KMS-11 (cell line): Measurements from ENCODE around the gene REELD1.

Source experiments
- H2AFZ ChIP-seq: fragments of 200-600 bp; sonication (generic); 2 replicates; pipeline ENCODE4 v1.6.1; 2016; ENCODE audit warnings: antibody characterized with exemption, mixed run types, low read depth
- H3K27ac ChIP-seq: fragments of 200-600 bp; sonication (generic); 2 replicates; pipeline ENCODE4 v1.6.1; 2016; ENCODE audit warnings: mild to moderate bottlenecking, mixed run types
- H3K27me3 ChIP-seq: fragments of 200-600 bp; sonication (generic); 2 replicates; pipeline ENCODE4 v1.6.1; 2017; ENCODE audit warnings: mild to moderate bottlenecking, low read depth, mixed run types, moderate library complexity; ENCODE audit not compliant: insufficient read depth
- H3K36me3 ChIP-seq: fragments of 200-600 bp; sonication (generic); 2 replicates; pipeline ENCODE4 v1.6.1; 2017; ENCODE audit warnings: mild to moderate bottlenecking, mixed run types; ENCODE audit not compliant: insufficient read depth
- H3K4me1 ChIP-seq: fragments of 200-600 bp; sonication (generic); 2 replicates; pipeline ENCODE4 v1.6.1; 2016; ENCODE audit warnings: mild to moderate bottlenecking, low read depth, mixed run types; ENCODE audit not compliant: poor library complexity, severe bottlenecking
- H3K4me2 ChIP-seq: fragments of 200-600 bp; sonication (generic); 2 replicates; pipeline ENCODE4 v1.7.0; 2016; ENCODE audit warnings: mild to moderate bottlenecking, mixed run types
- H3K4me3 ChIP-seq: fragments of 200-600 bp; sonication (generic); IDR thresholded peaks from 2 replicates; pipeline ENCODE4 v1.6.1; 2017; ENCODE audit warnings: low read depth, low read length, mixed read lengths; ENCODE audit not compliant: insufficient read depth
- H3K79me2 ChIP-seq: fragments of 200-600 bp; sonication (generic); 2 replicates; pipeline ENCODE4 v1.6.1; 2016; ENCODE audit warnings: low read depth, mixed run types; ENCODE audit not compliant: insufficient read depth
- H3K9ac ChIP-seq: fragments of 200-600 bp; sonication (generic); 2 replicates; pipeline ENCODE4 v1.6.1; 2016; ENCODE audit warnings: mild to moderate bottlenecking, mixed run types
- H4K20me1 ChIP-seq: fragments of 200-600 bp; sonication (generic); 2 replicates; pipeline ENCODE4 v1.6.1; 2016; ENCODE audit warnings: mild to moderate bottlenecking, mixed run types; ENCODE audit not compliant: insufficient read depth
- CTCF ChIP-seq: fragments of 200-600 bp; sonication (generic); conservative IDR thresholded peaks from 2 replicates; pipeline ENCODE4 v1.6.1; 2017; ENCODE audit warnings: low read depth, mild to moderate bottlenecking, antibody characterized with exemption, low read length, moderate library complexity, mixed read lengths

The REELD1 gene

GRCh38 chr4:146190456-146190855 is 23.9 kb upstream of the REELD1 start:
- H4K20me1 ChIP-seq, result no peaks in the 10 kb centered on the region
- no peaks in the 10 kb centered on the region for H3K79me2 ChIP-seq
- no peak overlapping the region for H3K4me3 ChIP-seq
- H3K27ac ChIP-seq, result no peak overlapping the region
- H3K27me3 ChIP-seq, result no peaks in the 10 kb centered on the region
- no peaks in the 10 kb centered on the region for H3K4me1 ChIP-seq
- no peak overlapping the region for H3K4me2 ChIP-seq
- no peak overlapping the region for H2AFZ ChIP-seq
- no peaks in the 10 kb centered on the region; the same call in 1 of the 2 replicates for H3K36me3 ChIP-seq
- no peak overlapping the region for H3K9ac ChIP-seq
- no peak for TF ChIP-seq CTCF

- Histone ChIP-seq H3K9ac (no peak overlapping the region), H3K79me2 (no peaks in the 10 kb centered on the region), H2AFZ (no peak overlapping the region), H3K4me2 (no peak overlapping the region), H3K4me1 (no peaks in the 10 kb centered on the region), H3K36me3 (no peaks in the 10 kb centered on the region; the same call in 1 of the 2 replicates), H3K27ac (no peak overlapping the region), H3K27me3 (no peaks in the 10 kb centered on the region), H4K20me1 (no peaks in the 10 kb centered on the region), H3K4me3 (no peak overlapping the region)
- no peak for TF ChIP-seq CTCF
Observed at GRCh38 chr4:146191766-146192458, 22.4 kb upstream of the REELD1 start.

GRCh38 chr4:146193628-146194027 is 20.7 kb upstream of the REELD1 start:
- Histone ChIP-seq H3K36me3 (no peaks in the 10 kb centered on the region; the same call in 1 of the 2 replicates), H3K4me3 (no peak overlapping the region), H3K27ac (no peak overlapping the region), H2AFZ (no peak overlapping the region), H4K20me1 (no peaks in the 10 kb centered on the region), H3K9ac (no peak overlapping the region), H3K79me2 (no peaks in the 10 kb centered on the region), H3K27me3 (no peaks in the 10 kb centered on the region), H3K4me2 (no peak overlapping the region), H3K4me1 (no peaks in the 10 kb centered on the region)
- TF ChIP-seq CTCF, result no peak

GRCh38 chr4:146194212-146194611 is 20.1 kb upstream of the REELD1 start:
- Histone ChIP-seq H3K27ac (no peak overlapping the region), H3K27me3 (no peaks in the 10 kb centered on the region), H4K20me1 (no peaks in the 10 kb centered on the region), H3K4me2 (no peak overlapping the region), H3K36me3 (no peaks in the 10 kb centered on the region; the same call in 1 of the 2 replicates), H3K79me2 (no peaks in the 10 kb centered on the region), H3K4me3 (no peak overlapping the region), H2AFZ (no peak overlapping the region), H3K9ac (no peak overlapping the region), H3K4me1 (no peaks in the 10 kb centered on the region)
- no peak for TF ChIP-seq CTCF
